ENCODE results near the gene S100A7A. TPM values are rescaled to one million over a fixed set of nuclear protein-coding genes. Genes with fewer than 3 reads are reported as not detected.

S100A7A gene
- total and polyA plus RNA-seq, 10 donors = not detected

GRCh38 chr1:153426809-153427208 lies 10.5 kb downstream of the S100A7A start:
- TF ChIP-seq POLR2A (IDR thresholded peaks at IDR 0.05) = no peak
- no peak for TF ChIP-seq POLR2AphosphoS5 (IDR thresholded peaks at IDR 0.05)
- no peak for TF ChIP-seq CTCF (IDR thresholded peaks at IDR 0.05 in 8 of 11, conservative IDR thresholded peaks at IDR 0.05 in 3 of 11)
- Histone ChIP-seq H3K27ac (no peak overlapping the region), H3K9me3 (no peaks in the 10 kb centered on the region), H3K27me3 (replicated peaks in 1 of 7) (peaks cover 0 to 70% (median 4%) of the 10 kb centered on the region in 7 donors), H3K4me3 (no peak overlapping the region), H3K36me3 (no peaks in the 10 kb centered on the region), H3K4me1 (no peaks in the 10 kb centered on the region)
- 26 to 55% (median 43%) methylated on average over 1 of the region's 1 CpG for WGBS, 5 donors
- intact Hi-C loops (cut with DNase I; ENCODE audit: low total_unique reads) = no loop called here
- DNase-seq = no peak

- H3K9me3 ChIP-seq = no peaks in the 10 kb centered on the region
- H3K36me3 ChIP-seq = no peaks in the 10 kb centered on the region
- intact Hi-C loops (cut with DNase I; ENCODE audit: low total_unique reads) = no loop called here
- TF ChIP-seq CTCF (IDR thresholded peaks at IDR 0.05 in 8 of 11, conservative IDR thresholded peaks at IDR 0.05 in 3 of 11) (no peak), POLR2A (IDR thresholded peaks at IDR 0.05) (no peak), POLR2AphosphoS5 (IDR thresholded peaks at IDR 0.05) (no peak)
- H3K4me3 ChIP-seq = no peak overlapping the region
- no peak for DNase-seq
- 63 to 84% (median 72%) methylated on average over 12 of the region's 12 CpGs for WGBS, 5 donors
- H3K27ac ChIP-seq = no peak overlapping the region
- peaks cover 0 to 73% (median 4%) of the 10 kb centered on the region in 7 donors for H3K27me3 ChIP-seq (replicated peaks in 1 of 7)
- no peaks in the 10 kb centered on the region for H3K4me1 ChIP-seq
Observed at GRCh38 chr1:153428073-153428638, 11.8 kb downstream of the S100A7A start.

- whole genome bisulfite sequencing, 5 donors = 50 to 67% (median 55%) methylated on average over 6 of the region's 6 CpGs
- no peaks in the 10 kb centered on the region for H3K9me3 ChIP-seq
- intact Hi-C loops (cut with DNase I; ENCODE audit: low total_unique reads) = no loop called here
Observed at GRCh38 chr1:153428791-153429190, 12.5 kb downstream of the S100A7A start.

More at GRCh38 chr1:153428791-153429190, 12.5 kb downstream of the S100A7A start:
- Histone ChIP-seq H3K4me1 (no peaks in the 10 kb centered on the region), H3K27me3 (replicated peaks in 1 of 7) (peaks cover 0 to 70% (median 4%) of the 10 kb centered on the region in 7 donors), H3K36me3 (no peaks in the 10 kb centered on the region), H3K4me3 (no peak overlapping the region), H3K27ac (no peak overlapping the region)
- TF ChIP-seq POLR2A (IDR thresholded peaks at IDR 0.05) (no peak), POLR2AphosphoS5 (IDR thresholded peaks at IDR 0.05) (no peak), CTCF (IDR thresholded peaks at IDR 0.05 in 8 of 11, conservative IDR thresholded peaks at IDR 0.05 in 3 of 11) (no peak)
- DNase-seq = no peak
